Astrocyte (in vitro differentiated cells and primary cell): Measurements from ENCODE around the gene FOXJ3.

Experiments
- EZH2 ChIP-seq: IDR thresholded peaks from 2 replicates; pipeline ENCODE4 v1.6.1; 2012; ENCODE audit warnings: mild to moderate bottlenecking, low read length, inconsistent platforms; ENCODE audit not compliant: insufficient read depth
- TF ChIP-seq, protein P1 (sequence below): IDR thresholded peaks from 2 replicates; pipeline ENCODE4 v1.5.1; 2011; ENCODE audit warnings: low read depth, mild to moderate bottlenecking, inconsistent platforms, low read length, moderate library complexity; ENCODE audit not compliant: insufficient read depth

GRCh38 chr1:42154685-42155084 lies 180.3 kb downstream of the FOXJ3 start:
- no peak for TF ChIP-seq EZH2
- TF ChIP-seq, protein P1, sequence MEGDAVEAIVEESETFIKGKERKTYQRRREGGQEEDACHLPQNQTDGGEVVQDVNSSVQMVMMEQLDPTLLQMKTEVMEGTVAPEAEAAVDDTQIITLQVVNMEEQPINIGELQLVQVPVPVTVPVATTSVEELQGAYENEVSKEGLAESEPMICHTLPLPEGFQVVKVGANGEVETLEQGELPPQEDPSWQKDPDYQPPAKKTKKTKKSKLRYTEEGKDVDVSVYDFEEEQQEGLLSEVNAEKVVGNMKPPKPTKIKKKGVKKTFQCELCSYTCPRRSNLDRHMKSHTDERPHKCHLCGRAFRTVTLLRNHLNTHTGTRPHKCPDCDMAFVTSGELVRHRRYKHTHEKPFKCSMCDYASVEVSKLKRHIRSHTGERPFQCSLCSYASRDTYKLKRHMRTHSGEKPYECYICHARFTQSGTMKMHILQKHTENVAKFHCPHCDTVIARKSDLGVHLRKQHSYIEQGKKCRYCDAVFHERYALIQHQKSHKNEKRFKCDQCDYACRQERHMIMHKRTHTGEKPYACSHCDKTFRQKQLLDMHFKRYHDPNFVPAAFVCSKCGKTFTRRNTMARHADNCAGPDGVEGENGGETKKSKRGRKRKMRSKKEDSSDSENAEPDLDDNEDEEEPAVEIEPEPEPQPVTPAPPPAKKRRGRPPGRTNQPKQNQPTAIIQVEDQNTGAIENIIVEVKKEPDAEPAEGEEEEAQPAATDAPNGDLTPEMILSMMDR: no peak
